GM21717 (cell line): ENCODE results near the gene TMCO4.

Experiments used
- ATAC-seq: cut with Tn5 transposase; IDR thresholded peaks from one replicate; pipeline ENCODE4 v1.9.1; 2021; ENCODE audit warnings: mild to moderate bottlenecking, moderate library complexity; ENCODE audit not compliant: unreplicated experiment

The TMCO4 gene

GRCh38 chr1:19750882-19751276 is 48.8 kb downstream of the TMCO4 start:
- ATAC-seq = no peak

- no peak for ATAC-seq
Measured at GRCh38 chr1:19750101-19750881, 49.4 kb downstream of the TMCO4 start.

- no peak for ATAC-seq
Measured at GRCh38 chr1:19749685-19750084, 50.0 kb downstream of the TMCO4 start.

- ATAC-seq = no peak
Measured at GRCh38 chr1:19747761-19748160, 52.0 kb downstream of the TMCO4 start.

- no peak for ATAC-seq
Measured at GRCh38 chr1:19744886-19745285, 54.8 kb downstream of the TMCO4 start.

- ATAC-seq = no peak
Measured at GRCh38 chr1:19744335-19744743, 55.4 kb downstream of the TMCO4 start.

- no peak for ATAC-seq
Measured at GRCh38 chr1:19743793-19744192, 55.9 kb downstream of the TMCO4 start.

- ATAC-seq = no peak
Measured at GRCh38 chr1:19743180-19743579, 56.5 kb downstream of the TMCO4 start.

- no peak for ATAC-seq
Measured at GRCh38 chr1:19739628-19740027, 60.1 kb downstream of the TMCO4 start.

- no peak for ATAC-seq
Measured at GRCh38 chr1:19738669-19739068, 61.0 kb downstream of the TMCO4 start.

GRCh38 chr1:19738076-19738475 is 61.6 kb downstream of the TMCO4 start:
- no peak for ATAC-seq

GRCh38 chr1:19737104-19737825 is 62.5 kb downstream of the TMCO4 start:
- no peak for ATAC-seq

- ATAC-seq = no peak
Measured at GRCh38 chr1:19735440-19736127, 64.1 kb downstream of the TMCO4 start.

GRCh38 chr1:19734472-19734999 is 65.2 kb downstream of the TMCO4 start:
- ATAC-seq = no peak

GRCh38 chr1:19734056-19734455 is 65.7 kb downstream of the TMCO4 start:
- ATAC-seq = no peak

GRCh38 chr1:19733615-19734014 is 66.1 kb downstream of the TMCO4 start:
- no peak for ATAC-seq

- ATAC-seq = no peak
Measured at GRCh38 chr1:19731311-19731821, 68.3 kb downstream of the TMCO4 start.

- ATAC-seq = no peak
Measured at GRCh38 chr1:19730793-19731192, 68.9 kb downstream of the TMCO4 start.

GRCh38 chr1:19730232-19730631 is 69.5 kb downstream of the TMCO4 start:
- ATAC-seq = no peak

GRCh38 chr1:19728413-19729145 is 71.1 kb downstream of the TMCO4 start:
- no peak for ATAC-seq

GRCh38 chr1:19725606-19726005 is 74.1 kb downstream of the TMCO4 start:
- ATAC-seq = no peak
